ENCODE data around the gene PARP11.
"Not testable (repeated sequence)": the region's sequence is repeated elsewhere in the genome, so short reads cannot be mapped to it uniquely, and the experiment has no call there.

PARP11 gene

GRCh38 chr12:3882406-3882805 is 9.2 kb upstream of the PARP11 start:
- DNase-seq: no peak

GRCh38 chr12:3881281-3881950 is 8.2 kb upstream of the PARP11 start:
- DNase-seq: no peak

- DNase-seq: no peak
These were observed 6.6 kb upstream of the PARP11 start for GRCh38 chr12:3879846-3880245.

- no peak for DNase-seq
These were observed 1.8 kb downstream of the PARP11 start for GRCh38 chr12:3871356-3871755.

- DNase-seq: no peak
These were observed 3.3 kb downstream of the PARP11 start for GRCh38 chr12:3869865-3870264.

GRCh38 chr12:3869433-3869832 is 3.8 kb downstream of the PARP11 start:
- DNase-seq: no peak

- DNase-seq: no peak
These were observed 9.4 kb downstream of the PARP11 start for GRCh38 chr12:3863756-3864155.

GRCh38 chr12:3842517-3842916 is 30.7 kb downstream of the PARP11 start:
- no peak for DNase-seq

GRCh38 chr12:3841783-3842182 is 31.4 kb downstream of the PARP11 start:
- DNase-seq: no peak

- DNase-seq: not testable (repeated sequence)
These were observed 32.4 kb downstream of the PARP11 start for GRCh38 chr12:3840833-3841232.

GRCh38 chr12:3839745-3840144 is 33.5 kb downstream of the PARP11 start:
- DNase-seq: not testable (repeated sequence)

GRCh38 chr12:3838701-3839548 is 34.3 kb downstream of the PARP11 start:
- DNase-seq: not testable (repeated sequence)

- no peak for DNase-seq
These were observed 35.1 kb downstream of the PARP11 start for GRCh38 chr12:3838076-3838475.

GRCh38 chr12:3837049-3837448 is 36.1 kb downstream of the PARP11 start:
- no peak for DNase-seq

GRCh38 chr12:3836641-3837040 is 36.6 kb downstream of the PARP11 start:
- no peak for DNase-seq

GRCh38 chr12:3835914-3836313 is 37.3 kb downstream of the PARP11 start:
- no peak for DNase-seq

GRCh38 chr12:3834774-3835173 is 38.4 kb downstream of the PARP11 start:
- no peak for DNase-seq

- no peak for DNase-seq
These were observed 39.4 kb downstream of the PARP11 start for GRCh38 chr12:3833670-3834310.

- DNase-seq: no peak
These were observed 40.5 kb downstream of the PARP11 start for GRCh38 chr12:3832738-3833137.

GRCh38 chr12:3828888-3829287 is 44.3 kb downstream of the PARP11 start:
- DNase-seq: no peak

- DNase-seq: no peak
These were observed 45.7 kb downstream of the PARP11 start for GRCh38 chr12:3827301-3828000.

GRCh38 chr12:3821441-3821840 is 51.8 kb downstream of the PARP11 start:
- DNase-seq: no peak

GRCh38 chr12:3820122-3820521 is 53.1 kb downstream of the PARP11 start:
- no peak for DNase-seq
